H1 (cell line): ENCODE data around the gene NAT9. TPM values are rescaled to one million over a fixed set of nuclear protein-coding genes. Genes with fewer than 3 reads are reported as not detected.

Source experiments
- POLR2AphosphoS5 ChIP-seq: IDR thresholded peaks from 2 replicates; pipeline ENCODE4 v1.6.1; 2011; ENCODE audit warnings: low read depth, low read length
- polyA plus RNA-seq, 7 experiments: library from polyadenylated mRNA; depleted of rRNA in 3 of 7; stranded (reverse) in 5 of 7; unstranded in 2 of 7; fragments of >200 nt in 5 of 7; fragments of 200-250 nt in 2 of 7; gene quantifications; 1 replicate in 5 of 7; 2 replicates in 1 of 7; 4 replicates in 1 of 7; pipeline versions ENCODE4 v1.2.1 to v1.2.3, GENCODE V29; 2011 to 2013; ENCODE audit warnings: missing spikeins in 2 of 7, mixed read lengths in 2 of 7
- total RNA-seq: library from RNA; stranded (reverse); fragmentation: NEBNext Ultra II Directional; extraction: Animal tissue kit (Norgen Biotek cat#: 25700); gene quantifications from 2 replicates; pipeline ENCODE4 v1.2.1, GENCODE V29; 2021

Gene NAT9
- total and polyA plus RNA-seq, 2 of the 8 experiments (the other 6 are each of a cell fraction or from before 2014, with no cell fraction given), result 32.3 to 42.7 TPM

DNA sequence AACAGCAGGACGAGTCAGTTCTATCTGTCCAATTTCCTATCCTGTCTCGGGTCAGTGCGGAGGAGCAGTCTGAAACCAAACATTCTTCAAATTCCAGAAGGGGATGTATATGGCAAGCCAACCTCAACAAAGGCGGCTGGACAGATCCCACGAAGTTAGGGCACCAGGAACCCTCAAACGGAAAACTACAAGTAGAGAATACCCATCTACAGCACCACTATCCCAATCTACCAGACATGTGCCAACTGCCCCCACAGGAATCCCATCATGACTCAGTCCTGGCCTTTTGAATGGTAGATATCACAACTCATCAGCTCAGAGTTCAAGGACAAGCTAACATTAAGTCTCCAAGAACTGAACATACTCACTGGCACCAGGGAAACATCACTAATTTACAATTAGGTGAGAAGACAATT, 2.3 kb downstream of the NAT9 start (continued):
- TF ChIP-seq POLR2AphosphoS5, result no peak
